HG02981 (cell line): ENCODE results near the gene SLC5A10.

Experiments used
- ATAC-seq: cut with Tn5 transposase; IDR thresholded peaks from one replicate; pipeline ENCODE4 v1.9.1; 2021; ENCODE audit warnings: mild to moderate bottlenecking, moderate library complexity; ENCODE audit not compliant: unreplicated experiment

Gene SLC5A10

GRCh38 chr17:18981642-18982424 is 29.9 kb downstream of the SLC5A10 start:
- no peak for ATAC-seq

- ATAC-seq = no peak
Measured at GRCh38 chr17:18984273-18985114, 32.5 kb downstream of the SLC5A10 start.

- no peak for ATAC-seq
Measured at GRCh38 chr17:18985475-18985874, 33.5 kb downstream of the SLC5A10 start.

- no peak for ATAC-seq
Measured at GRCh38 chr17:18986541-18987229, 34.7 kb downstream of the SLC5A10 start.

- ATAC-seq = no peak
Measured at GRCh38 chr17:18987230-18987610, 35.3 kb downstream of the SLC5A10 start.

GRCh38 chr17:18987862-18988545 is 36.0 kb downstream of the SLC5A10 start:
- no peak for ATAC-seq

GRCh38 chr17:18988546-18989173 is 36.7 kb downstream of the SLC5A10 start:
- no peak for ATAC-seq

GRCh38 chr17:18990331-18990730 is 38.4 kb downstream of the SLC5A10 start:
- ATAC-seq = no peak

GRCh38 chr17:18991531-18992315 is 39.8 kb downstream of the SLC5A10 start:
- ATAC-seq = no peak

- peak; percentile 57 for ATAC-seq
Measured at GRCh38 chr17:18992454-18993130, 40.6 kb downstream of the SLC5A10 start.

- ATAC-seq = no peak
Measured at GRCh38 chr17:18993905-18994526, 42.1 kb downstream of the SLC5A10 start.

- ATAC-seq = no peak
Measured at GRCh38 chr17:18994631-18995030, 42.7 kb downstream of the SLC5A10 start.

- no peak for ATAC-seq
Measured at GRCh38 chr17:18995220-18995619, 43.3 kb downstream of the SLC5A10 start.

GRCh38 chr17:18996458-18996857 is 44.5 kb downstream of the SLC5A10 start:
- no peak for ATAC-seq

GRCh38 chr17:18997650-18998196 is 45.8 kb downstream of the SLC5A10 start:
- no peak for ATAC-seq

- no peak for ATAC-seq
Measured at GRCh38 chr17:18999394-18999793, 47.4 kb downstream of the SLC5A10 start.

- no peak for ATAC-seq
Measured at GRCh38 chr17:18999911-19000310, 47.9 kb downstream of the SLC5A10 start.
